HepG2 (cell line): ENCODE results near the gene FAM43B. TPM values are rescaled to one million over a fixed set of nuclear protein-coding genes. Genes with fewer than 3 reads are reported as not detected.

Experiments
- ATF6 ChIP-seq: sonication (generic); formaldehyde crosslinking; conservative IDR thresholded peaks from 2 replicates; pipeline ENCODE4 v1.4.0; 2020; ENCODE audit warnings: missing genetic modification reagents
- BCL3 ChIP-seq: sonication (generic); formaldehyde crosslinking; IDR thresholded peaks from 2 replicates; pipeline ENCODE4 v1.5.1; 2020; ENCODE audit warnings: mild to moderate bottlenecking, missing genetic modification reagents, moderate library complexity
- CHD4 ChIP-seq: fragments of 200-600 bp; sonication (generic); IDR thresholded peaks from 2 replicates; pipeline ENCODE4 v1.7.0; 2017; ENCODE audit warnings: mild to moderate bottlenecking, low read length, borderline replicate concordance
- FOXP4 ChIP-seq: sonication (generic); formaldehyde crosslinking; IDR thresholded peaks from 2 replicates; pipeline ENCODE4 v1.4.0; 2020; ENCODE audit warnings: missing genetic modification reagents
- GABPA ChIP-seq, 2 experiments: IDR thresholded peaks; 2 replicates each; pipeline ENCODE4 v1.6.1; 2011 to 2016; ENCODE audit warnings: low read depth in 2 of 2, low read length in 1 of 2, missing biosample characterization in 1 of 2, missing genetic modification characterization in 1 of 2
- GPN1 ChIP-seq: sonication (generic); formaldehyde crosslinking; IDR thresholded peaks from 2 replicates; pipeline ENCODE4 v1.5.1; 2020; ENCODE audit warnings: missing genetic modification reagents, borderline replicate concordance
- HOXD1 ChIP-seq: sonication (generic); formaldehyde crosslinking; IDR thresholded peaks from 2 replicates; pipeline ENCODE4 v1.5.0; 2020; ENCODE audit warnings: missing genetic modification reagents
- MAFF ChIP-seq: IDR thresholded peaks from 2 replicates; pipeline ENCODE4 v1.6.1; 2011; ENCODE audit warnings: low read depth, low read length, improper control_type of control experiment
- MAFG ChIP-seq: sonication (generic); formaldehyde crosslinking; IDR thresholded peaks from 2 replicates; pipeline ENCODE4 v1.5.1; 2020; ENCODE audit warnings: mild to moderate bottlenecking, missing genetic modification reagents
- PITX1 ChIP-seq: sonication (generic); formaldehyde crosslinking; IDR thresholded peaks from 2 replicates; pipeline ENCODE4 v1.5.1; 2020; ENCODE audit warnings: mild to moderate bottlenecking, missing genetic modification reagents
- RBFOX2 ChIP-seq: fragments of 200-400 bp; formaldehyde crosslinking; IDR thresholded peaks from 2 replicates; pipeline ENCODE4 v1.6.1; 2017; ENCODE audit warnings: low read depth, mild to moderate bottlenecking, low read length
- RELA ChIP-seq: sonication (generic); formaldehyde crosslinking; IDR thresholded peaks from 2 replicates; pipeline ENCODE4 v1.4.0; 2020; ENCODE audit warnings: missing genetic modification reagents
- SMYD3 ChIP-seq: sonication (generic); formaldehyde crosslinking; IDR thresholded peaks from 2 replicates; pipeline ENCODE4 v1.8.1; 2023; ENCODE audit warnings: mild to moderate bottlenecking, missing genetic modification reagents
- TARDBP ChIP-seq: sonication (generic); formaldehyde crosslinking; IDR thresholded peaks from 2 replicates; pipeline ENCODE4 v1.8.0; 2022; ENCODE audit warnings: mild to moderate bottlenecking, missing genetic modification reagents
- WIZ ChIP-seq: sonication (generic); formaldehyde crosslinking; IDR thresholded peaks from 2 replicates; pipeline ENCODE4 v1.5.1; 2020; ENCODE audit warnings: mild to moderate bottlenecking, missing genetic modification reagents
- ZBTB10 ChIP-seq: sonication (generic); formaldehyde crosslinking; IDR thresholded peaks from 2 replicates; pipeline ENCODE4 v1.4.0; 2020; ENCODE audit warnings: missing genetic modification reagents, borderline replicate concordance
- ZEB1 ChIP-seq: IDR thresholded peaks from 2 replicates; pipeline ENCODE4 v1.6.1; 2012; ENCODE audit warnings: mild to moderate bottlenecking, low read depth, inconsistent platforms; ENCODE audit not compliant: insufficient replicate concordance
- ZNF333 ChIP-seq: sonication (generic); formaldehyde crosslinking; IDR thresholded peaks from 2 replicates; pipeline ENCODE4 v1.4.0; 2020; ENCODE audit warnings: mild to moderate bottlenecking, missing genetic modification reagents, borderline replicate concordance
- polyA plus RNA-seq, 8 experiments: library from polyadenylated mRNA; depleted of rRNA in 3 of 8; stranded (reverse) in 7 of 8; unstranded in 1 of 8; fragments of >200 nt; fragmentation: Illumina TruSeq in 4 of 8; extraction: Trizol in 4 of 8; gene quantifications; 2 replicates each; pipeline versions ENCODE4 v1.2.1 to v1.2.3, GENCODE V29; 2011 to 2016; ENCODE audit warnings: low read depth in 4 of 8, missing spikeins in 1 of 8, mixed read lengths in 1 of 8; ENCODE audit not compliant: insufficient read depth in 1 of 8
- total RNA-seq, 5 experiments: library from RNA; depleted of rRNA; stranded (reverse); fragments of >200 nt; fragmentation: Illumina TruSeq; extraction: Trizol; gene quantifications; 2 replicates each; pipeline ENCODE4 v1.2.3, GENCODE V29; 2016; ENCODE audit warnings: low read depth in 1 of 5

FAM43B gene
- total and polyA plus RNA-seq, 2 of the 13 experiments (the other 11 are each of a cell fraction or from before 2014, with no cell fraction given): 0.63 to 3.7 TPM

- TF ChIP-seq SMYD3: no peak; the same call in 1 of the 2 replicates
- TF ChIP-seq MAFF: no peak
- TF ChIP-seq GPN1: no peak
- peak; percentile 22; the same call in 1 of the 2 replicates for TF ChIP-seq FOXP4
- peak; percentile 96 for TF ChIP-seq WIZ (CRISPR knock-in tag)
- TF ChIP-seq GABPA (IDR thresholded peaks at IDR 0.05; ENCODE audit: low read depth, low read length): peak; percentile 99
- peak; percentile 100 for TF ChIP-seq GABPA (CRISPR knock-in tag; IDR thresholded peaks at IDR 0.05; ENCODE audit: low read depth)
- peak; percentile 71; the same call in 1 of the 2 replicates for TF ChIP-seq TARDBP (CRISPR knock-in tag)
- TF ChIP-seq RELA (CRISPR knock-in tag): no peak
- TF ChIP-seq ZNF333 (CRISPR knock-in tag): 0 out of 2 replicates have a peak, but pooled peaks have one; percentile 28
- peak; percentile 62; the same call in 1 of the 2 replicates for TF ChIP-seq HOXD1 (CRISPR knock-in tag)
- TF ChIP-seq ZBTB10 (CRISPR knock-in tag): 0 out of 2 replicates have a peak, but pooled peaks have one; percentile 57
- TF ChIP-seq RBFOX2: peak; percentile 94
- no peak for TF ChIP-seq BCL3
- TF ChIP-seq ZEB1: peak; percentile 36
- no peak for TF ChIP-seq CHD4
- TF ChIP-seq ATF6 (CRISPR knock-in tag): 0 out of 2 replicates have a peak, but pooled peaks have one; percentile 70
- no peak for TF ChIP-seq MAFG (CRISPR knock-in tag)
- no peak for TF ChIP-seq PITX1 (CRISPR knock-in tag)
Measured at GRCh38 chr1:20507564-20508410, 44.6 kb upstream of the FAM43B start, which contains the start of gene MUL1 (continued).
